Ammon's horn (tissue), 1 donor: ENCODE results near the gene EOLA1.
"Not testable (repeated sequence)": the region's sequence is repeated elsewhere in the genome, so short reads cannot be mapped to it uniquely, and the experiment has no call there.

Source experiments
- DNase-seq: peaks from one replicate; pipeline ENCODE4 v3.0.0-alpha.2; 2016; ENCODE audit warnings: low spot score

The EOLA1 gene

GRCh38 chrX:149545545-149546543, 5.0 kb downstream of the EOLA1 start:
- peak; percentile 14 for DNase-seq

- not testable (repeated sequence) for DNase-seq
These were observed 6.2 kb downstream of the EOLA1 start for GRCh38 chrX:149546962-149547361.

- not testable (repeated sequence) for DNase-seq
These were observed 7.0 kb downstream of the EOLA1 start for GRCh38 chrX:149547782-149548181.

- not testable (repeated sequence) for DNase-seq
These were observed 8.9 kb downstream of the EOLA1 start, which contains the start of gene HSFX3 for GRCh38 chrX:149549701-149550100. Gene HSFX3, minus strand, starts transcription at chrX:149549924. Its CDS starts 72 bp downstream, at chrX:149549852.

- not testable (repeated sequence) for DNase-seq
These were observed 9.6 kb downstream of the EOLA1 start for GRCh38 chrX:149550454-149550853.

DNA sequence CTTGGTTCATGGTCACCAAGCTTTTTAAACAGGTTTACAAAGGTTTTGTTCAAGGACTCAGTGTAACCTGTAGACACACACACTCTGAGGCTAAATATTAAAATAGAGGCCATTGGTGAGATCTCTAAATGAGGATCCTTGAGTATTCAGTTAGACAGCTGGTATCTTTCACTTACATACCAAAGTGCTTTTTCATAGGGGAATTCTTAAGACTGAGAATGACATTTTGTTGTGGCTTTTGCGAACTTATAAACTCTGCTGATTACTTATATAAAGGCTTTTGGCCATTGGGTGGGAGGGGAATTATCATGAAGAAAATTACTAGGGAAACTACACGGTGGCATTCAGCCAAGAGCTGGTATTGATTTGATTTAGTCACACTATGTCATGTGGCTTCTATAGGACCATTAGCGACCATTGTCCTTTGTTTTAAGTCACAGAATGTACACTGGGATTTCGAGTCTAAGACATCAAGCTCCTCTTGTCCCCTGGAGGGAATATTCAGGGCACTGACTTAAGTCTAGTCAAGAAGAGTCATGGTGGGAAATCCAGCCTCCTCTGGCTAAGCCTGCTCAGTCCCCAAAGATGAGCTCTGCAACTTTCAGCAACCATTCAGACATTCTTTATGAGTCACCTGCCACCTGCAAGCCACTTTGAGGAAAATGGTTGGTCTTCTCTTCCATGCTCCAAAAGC, 10.6 kb downstream of the EOLA1 start:
- not testable (repeated sequence) for DNase-seq

GRCh38 chrX:149551939-149552248, 11.1 kb downstream of the EOLA1 start:
- not testable (repeated sequence) for DNase-seq

DNA sequence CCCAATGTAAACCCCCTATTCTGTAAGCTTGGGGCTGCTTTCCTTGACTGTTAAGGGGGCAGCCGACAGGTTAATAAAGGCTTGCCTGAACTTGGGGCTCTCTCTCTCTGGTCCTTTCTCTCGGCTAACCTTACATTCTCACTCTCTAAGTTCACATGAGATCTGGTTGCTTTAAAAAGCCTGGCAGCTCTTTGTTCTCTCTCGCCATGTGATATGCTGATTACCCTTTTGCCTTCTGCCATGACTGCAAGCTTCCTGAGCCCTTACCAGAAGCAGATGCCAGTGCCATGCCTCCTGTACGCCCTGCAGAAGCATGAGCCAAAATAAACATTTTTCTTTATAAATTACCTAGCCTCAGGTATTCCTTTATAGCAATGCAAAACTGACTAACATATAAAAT, 14.4 kb downstream of the EOLA1 start:
- DNase-seq = not testable (repeated sequence)

- no peak for DNase-seq
These were observed 22.5 kb downstream of the EOLA1 start for GRCh38 chrX:149563359-149563758.

DNA sequence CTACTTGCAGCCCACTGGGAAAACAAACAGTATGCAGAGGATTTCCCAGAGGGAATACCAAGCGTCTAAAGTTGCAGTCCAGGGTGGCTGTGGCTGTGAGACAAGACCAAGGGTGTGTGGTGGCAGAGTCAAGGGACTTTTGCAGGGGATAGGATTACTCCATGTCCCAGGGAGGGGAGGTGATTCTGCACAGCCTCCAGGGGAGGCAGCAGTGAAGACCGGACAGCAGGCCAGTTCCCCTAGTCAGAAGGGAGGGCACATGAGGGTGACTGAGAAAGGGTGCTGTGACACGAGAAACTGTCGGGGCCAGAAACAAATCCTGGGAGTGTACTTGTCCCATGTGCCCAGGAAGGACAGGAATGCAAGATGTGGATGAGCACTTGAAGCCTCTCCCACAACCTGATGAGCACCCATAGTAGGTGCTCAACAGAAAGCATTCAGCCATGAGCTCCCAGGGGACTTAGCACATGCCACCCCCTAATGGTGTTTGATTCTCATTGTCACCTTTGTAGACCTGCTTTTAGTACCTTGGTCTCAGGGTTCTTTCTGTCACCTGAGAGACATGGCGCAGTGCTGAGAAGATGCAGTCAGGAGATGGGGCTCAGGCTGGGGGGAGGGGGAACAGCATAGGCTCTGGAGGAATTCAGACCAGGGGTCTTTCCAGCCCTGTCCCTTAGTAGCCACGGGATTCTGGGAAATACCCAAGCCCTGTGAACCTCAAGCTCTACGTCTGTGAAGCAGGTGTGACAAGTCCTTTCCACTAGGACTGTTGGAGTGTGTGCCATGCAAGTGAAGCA, 27.0 kb downstream of the EOLA1 start:
- DNase-seq = no peak

DNA sequence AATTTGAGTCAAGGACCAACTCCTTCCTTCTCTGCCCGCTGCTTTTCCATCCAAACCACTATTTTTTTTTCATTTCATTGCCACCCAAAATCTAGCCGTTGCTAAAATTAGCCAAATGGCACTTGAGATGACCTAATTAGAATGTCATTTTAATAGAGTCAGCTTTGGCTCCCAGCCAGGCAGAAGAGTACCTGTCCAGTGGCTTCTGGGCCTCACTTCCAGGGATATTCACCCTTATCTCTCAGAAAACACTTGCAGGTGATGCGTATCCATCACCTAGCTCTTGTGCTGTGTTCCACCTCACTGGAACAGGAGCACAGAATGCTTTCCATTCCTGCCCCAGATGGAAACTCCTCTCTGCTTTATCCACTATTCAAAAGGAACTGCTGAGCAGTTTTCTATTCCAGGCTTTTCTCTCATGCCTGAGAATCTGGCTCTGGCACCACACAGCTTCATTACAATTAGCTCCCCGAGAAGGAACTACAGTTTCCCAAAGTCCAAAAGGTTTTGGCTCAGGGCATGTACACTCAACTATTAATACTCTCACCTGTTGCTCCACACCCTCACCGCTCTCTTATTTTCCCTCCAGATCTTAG, 28.0 kb downstream of the EOLA1 start:
- DNase-seq = no peak

- no peak for DNase-seq
These were observed 29.0 kb downstream of the EOLA1 start for GRCh38 chrX:149569770-149570169.

DNA sequence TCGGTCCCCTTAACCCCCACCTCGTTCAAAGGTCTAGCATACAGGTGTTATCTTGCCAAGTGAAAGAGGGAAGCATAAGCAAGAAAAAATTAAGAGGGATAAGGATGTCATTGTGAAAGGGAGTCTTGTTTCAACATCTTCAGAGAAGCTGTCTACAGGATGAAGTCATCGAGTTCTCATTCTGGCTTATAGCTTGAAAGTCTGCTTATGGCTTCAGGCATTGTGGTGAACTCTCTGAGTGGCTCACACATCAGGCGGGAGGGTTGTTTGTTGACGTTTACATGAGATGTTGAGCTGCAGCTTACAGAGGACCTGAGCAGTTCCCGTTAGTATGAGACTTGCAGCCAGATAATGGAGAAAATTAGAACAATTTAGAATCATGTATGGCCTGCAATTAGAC, 29.9 kb downstream of the EOLA1 start:
- DNase-seq = no peak

- DNase-seq = no peak
These were observed 31.0 kb downstream of the EOLA1 start for GRCh38 chrX:149571770-149572169.

GRCh38 chrX:149572743-149573142, 31.9 kb downstream of the EOLA1 start:
- no peak for DNase-seq

DNA sequence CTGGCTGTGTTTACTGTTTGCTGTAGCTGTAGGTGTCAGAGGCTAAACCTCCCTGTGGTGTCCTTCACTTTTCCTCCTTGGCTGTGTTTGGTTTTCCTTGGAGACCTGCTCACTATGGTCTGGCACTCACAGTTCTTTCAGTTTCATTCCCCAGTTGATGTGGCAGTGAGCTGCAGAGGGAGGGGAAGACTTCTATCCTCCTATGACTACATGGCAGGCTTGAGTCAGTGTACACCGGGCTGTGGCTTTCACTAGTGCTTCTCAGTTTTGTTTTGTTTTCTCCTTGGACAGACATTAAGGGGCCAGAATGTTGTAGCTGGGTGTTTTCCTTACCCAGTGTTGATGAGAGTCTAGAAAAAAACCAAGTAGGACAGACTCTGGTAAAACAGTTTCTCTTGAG, 32.6 kb downstream of the EOLA1 start:
- not testable (repeated sequence) for DNase-seq

- DNase-seq = not testable (repeated sequence)
These were observed 44.8 kb downstream of the EOLA1 start for GRCh38 chrX:149585631-149586030.

DNA sequence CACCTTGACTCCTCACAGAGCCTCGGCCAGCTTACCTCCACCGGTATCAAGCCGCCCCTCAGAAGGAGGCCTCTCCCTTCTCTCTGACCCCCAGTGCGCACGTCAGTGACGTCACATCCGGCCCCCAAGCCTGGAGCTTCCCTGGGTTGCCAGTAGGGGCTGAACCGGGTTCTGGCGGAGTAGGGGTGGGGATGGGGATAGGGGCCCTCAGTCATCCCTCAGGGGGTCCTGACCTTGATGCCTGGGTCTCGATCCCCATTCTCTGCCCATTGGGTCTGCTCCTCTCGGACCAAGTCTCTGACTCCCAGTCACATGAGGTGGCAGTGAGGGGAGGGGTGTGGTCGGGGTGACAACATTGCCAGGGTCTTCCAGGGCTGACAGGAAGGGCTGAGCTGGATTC, 46.5 kb downstream of the EOLA1 start, which contains the start of gene MAGEA9B:
Gene MAGEA9B, minus strand, starts transcription at position 101 of the 400 bp plus-strand sequence. CDS start 4,280 bp downstream, outside the sequence.
- not testable (repeated sequence) for DNase-seq

GRCh38 chrX:149590993-149591392, 50.2 kb downstream of the EOLA1 start:
- DNase-seq = not testable (repeated sequence)

- DNase-seq = not testable (repeated sequence)
These were observed 54.4 kb downstream of the EOLA1 start, which contains the start of gene HSFX2 for GRCh38 chrX:149595214-149595613. Gene HSFX2, minus strand, starts transcription at chrX:149595314. Its CDS starts 614 bp downstream, at chrX:149594700.

DNA sequence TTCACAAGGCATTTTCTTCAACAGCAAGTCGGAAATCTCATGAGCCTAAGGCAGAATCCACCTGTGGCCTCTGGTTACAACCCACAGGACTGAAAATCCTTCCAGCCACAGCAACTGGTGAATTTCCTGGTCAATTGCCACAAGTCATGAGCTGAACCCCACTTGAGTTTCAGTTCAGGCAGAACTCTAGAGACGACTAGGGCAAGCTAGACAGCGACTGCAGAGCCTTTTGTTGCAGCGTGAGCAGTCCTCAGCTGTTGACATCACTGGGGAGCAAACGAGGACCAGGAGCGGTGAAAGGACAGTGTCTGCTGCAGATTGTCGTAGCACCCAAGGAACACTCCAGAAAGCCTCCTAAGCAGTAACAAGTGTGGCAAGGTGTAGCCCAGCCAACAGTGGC, 55.1 kb downstream of the EOLA1 start:
- DNase-seq = not testable (repeated sequence)
